ENCODE data around the gene C8G. TPM values are rescaled to one million over a fixed set of nuclear protein-coding genes. Genes with fewer than 3 reads are reported as not detected.

Gene C8G
- total RNA-seq, 1 experiment from 2014 or later, result 2.9 TPM

DNA sequence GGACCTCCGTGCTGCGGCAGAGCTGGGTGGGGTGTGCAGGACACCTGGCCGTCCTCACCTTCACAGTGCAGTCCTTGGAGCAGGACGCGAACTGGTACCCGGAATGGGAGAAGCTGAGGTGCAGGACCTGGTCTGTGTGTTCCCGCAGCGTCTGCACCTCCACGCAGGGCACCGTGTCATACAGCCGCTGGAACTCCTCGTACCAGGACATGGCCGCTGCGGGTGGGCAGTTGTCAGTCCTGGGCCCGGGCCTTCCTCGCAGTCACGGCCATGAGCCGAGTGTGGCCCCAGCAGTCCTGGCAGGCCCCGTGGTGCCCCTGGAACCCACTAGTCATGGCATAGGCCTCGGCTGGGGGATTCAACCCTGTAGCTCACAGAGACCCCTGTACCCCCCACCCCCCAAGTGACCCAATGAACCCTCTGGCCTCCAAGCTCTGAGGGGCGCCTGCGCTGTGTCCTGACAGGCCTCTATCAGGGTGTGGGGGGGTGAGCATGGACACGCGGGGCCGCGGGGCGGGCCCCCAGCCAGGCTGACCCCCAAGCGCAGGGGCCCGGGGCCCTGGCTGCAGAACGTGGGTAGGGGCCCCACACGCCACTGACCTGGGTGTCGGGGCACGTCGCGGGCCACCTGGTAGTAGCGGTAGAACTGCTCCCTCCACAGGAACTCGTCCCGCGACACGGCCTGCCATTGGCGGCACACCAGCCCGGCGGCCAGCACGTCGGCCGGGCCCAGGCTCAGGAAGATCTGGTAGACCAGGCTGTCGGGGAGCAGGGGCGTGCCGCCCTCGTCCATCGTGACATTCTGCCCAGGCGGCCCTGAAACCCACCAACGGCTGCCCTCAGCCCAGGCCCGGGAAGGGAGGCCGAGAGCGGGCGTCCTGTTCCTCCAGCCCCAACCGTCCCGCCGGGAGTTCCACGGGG lies 1.5 kb upstream of the C8G start:
- no TSS peak for BruUV-seq (replicated peaks)
- Histone ChIP-seq H3K4me1 (ENCODE audit: control insufficient read depth, insufficient read depth, low read length) (peaks cover 27% of the 10 kb centered on the region), H3K27me3 (ENCODE audit: control insufficient read depth, insufficient read depth, low read length) (no peaks in the 10 kb centered on the region), H3K4me3 (ENCODE audit: low read depth in 2 of 2, low read length in 2 of 2) (peak overlapping the region; percentile 64), H3K9me3 (ENCODE audit: control insufficient read depth, insufficient read depth, low read depth, low read length) (no peaks in the 10 kb centered on the region), H3K27ac (ENCODE audit: low read length) (peak overlapping the region; percentile 75), H3K36me3 (ENCODE audit: control insufficient read depth, insufficient read depth, low read length) (peaks cover 7% of the 10 kb centered on the region; the same call in 1 of the 2 replicates)
- POLR2A ChIA-PET, result no interaction called here
- intact Hi-C loops (cut with micrococcal nuclease; ENCODE audit: unreplicated experiment) (loop anchor here (10.0 kb wide), 1 partner anchor 91 kb away; the partner anchor contains the start of gene FUT7), in situ Hi-C loops (cut with HindIII; ENCODE audit: low pct_unique_long_range_greater_than_20kb, low sequenced_read_pairs) (no loop called here)
- DNase-seq (ENCODE audit: low read depth, low spot score), result no peak
- TF ChIP-seq SIN3A (IDR thresholded peaks at IDR 0.05; ENCODE audit: borderline replicate concordance, insufficient read depth, low read depth, low read length) (no peak), TCF7L2 (IDR thresholded peaks at IDR 0.05; ENCODE audit: low read depth, low read length) (no peak), POLR2AphosphoS5 (IDR thresholded peaks at IDR 0.05; ENCODE audit: low read depth, low read length) (0 out of 2 replicates have a peak, but pooled peaks have one; percentile 30)
- TF ChIP-seq, protein P1, sequence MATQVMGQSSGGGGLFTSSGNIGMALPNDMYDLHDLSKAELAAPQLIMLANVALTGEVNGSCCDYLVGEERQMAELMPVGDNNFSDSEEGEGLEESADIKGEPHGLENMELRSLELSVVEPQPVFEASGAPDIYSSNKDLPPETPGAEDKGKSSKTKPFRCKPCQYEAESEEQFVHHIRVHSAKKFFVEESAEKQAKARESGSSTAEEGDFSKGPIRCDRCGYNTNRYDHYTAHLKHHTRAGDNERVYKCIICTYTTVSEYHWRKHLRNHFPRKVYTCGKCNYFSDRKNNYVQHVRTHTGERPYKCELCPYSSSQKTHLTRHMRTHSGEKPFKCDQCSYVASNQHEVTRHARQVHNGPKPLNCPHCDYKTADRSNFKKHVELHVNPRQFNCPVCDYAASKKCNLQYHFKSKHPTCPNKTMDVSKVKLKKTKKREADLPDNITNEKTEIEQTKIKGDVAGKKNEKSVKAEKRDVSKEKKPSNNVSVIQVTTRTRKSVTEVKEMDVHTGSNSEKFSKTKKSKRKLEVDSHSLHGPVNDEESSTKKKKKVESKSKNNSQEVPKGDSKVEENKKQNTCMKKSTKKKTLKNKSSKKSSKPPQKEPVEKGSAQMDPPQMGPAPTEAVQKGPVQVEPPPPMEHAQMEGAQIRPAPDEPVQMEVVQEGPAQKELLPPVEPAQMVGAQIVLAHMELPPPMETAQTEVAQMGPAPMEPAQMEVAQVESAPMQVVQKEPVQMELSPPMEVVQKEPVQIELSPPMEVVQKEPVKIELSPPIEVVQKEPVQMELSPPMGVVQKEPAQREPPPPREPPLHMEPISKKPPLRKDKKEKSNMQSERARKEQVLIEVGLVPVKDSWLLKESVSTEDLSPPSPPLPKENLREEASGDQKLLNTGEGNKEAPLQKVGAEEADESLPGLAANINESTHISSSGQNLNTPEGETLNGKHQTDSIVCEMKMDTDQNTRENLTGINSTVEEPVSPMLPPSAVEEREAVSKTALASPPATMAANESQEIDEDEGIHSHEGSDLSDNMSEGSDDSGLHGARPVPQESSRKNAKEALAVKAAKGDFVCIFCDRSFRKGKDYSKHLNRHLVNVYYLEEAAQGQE (IDR thresholded peaks at IDR 0.05; ENCODE audit: insufficient read depth in 1 of 2, low read depth in 2 of 2, low read length in 1 of 2), result 0 out of 4 replicates have a peak, but pooled peaks of 1 of the 2 experiments have one; percentile 2
- TF ChIP-seq, protein P2, sequence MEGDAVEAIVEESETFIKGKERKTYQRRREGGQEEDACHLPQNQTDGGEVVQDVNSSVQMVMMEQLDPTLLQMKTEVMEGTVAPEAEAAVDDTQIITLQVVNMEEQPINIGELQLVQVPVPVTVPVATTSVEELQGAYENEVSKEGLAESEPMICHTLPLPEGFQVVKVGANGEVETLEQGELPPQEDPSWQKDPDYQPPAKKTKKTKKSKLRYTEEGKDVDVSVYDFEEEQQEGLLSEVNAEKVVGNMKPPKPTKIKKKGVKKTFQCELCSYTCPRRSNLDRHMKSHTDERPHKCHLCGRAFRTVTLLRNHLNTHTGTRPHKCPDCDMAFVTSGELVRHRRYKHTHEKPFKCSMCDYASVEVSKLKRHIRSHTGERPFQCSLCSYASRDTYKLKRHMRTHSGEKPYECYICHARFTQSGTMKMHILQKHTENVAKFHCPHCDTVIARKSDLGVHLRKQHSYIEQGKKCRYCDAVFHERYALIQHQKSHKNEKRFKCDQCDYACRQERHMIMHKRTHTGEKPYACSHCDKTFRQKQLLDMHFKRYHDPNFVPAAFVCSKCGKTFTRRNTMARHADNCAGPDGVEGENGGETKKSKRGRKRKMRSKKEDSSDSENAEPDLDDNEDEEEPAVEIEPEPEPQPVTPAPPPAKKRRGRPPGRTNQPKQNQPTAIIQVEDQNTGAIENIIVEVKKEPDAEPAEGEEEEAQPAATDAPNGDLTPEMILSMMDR (IDR thresholded peaks at IDR 0.05), result no peak
- CTCF ChIA-PET, result no interaction called here
- ATAC-seq, result peak; percentile 29

DNA sequence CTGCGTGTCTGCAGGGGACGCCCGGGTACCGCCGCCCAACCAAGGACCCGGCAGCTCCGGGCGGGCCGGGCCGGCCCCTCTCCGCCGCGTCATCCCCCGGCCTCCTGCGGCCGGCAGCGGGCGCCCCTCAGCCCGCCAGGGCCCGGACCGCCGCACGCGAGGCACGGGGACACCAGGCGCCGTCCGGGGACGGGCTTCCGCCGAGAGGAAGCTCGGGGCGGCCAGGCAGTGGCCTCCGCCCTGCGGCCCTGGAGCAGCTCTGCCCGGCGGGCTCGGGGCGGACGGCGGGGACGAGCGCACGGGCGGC lies 878 bp upstream of the C8G start:
- TF ChIP-seq, protein P2 (IDR thresholded peaks at IDR 0.05), result no peak
- no peak for TF ChIP-seq TCF7L2 (IDR thresholded peaks at IDR 0.05; ENCODE audit: low read depth, low read length)
- no peak for TF ChIP-seq POLR2AphosphoS5 (IDR thresholded peaks at IDR 0.05; ENCODE audit: low read depth, low read length)
- TF ChIP-seq, protein P1 (IDR thresholded peaks at IDR 0.05; ENCODE audit: insufficient read depth in 1 of 2, low read depth in 2 of 2, low read length in 1 of 2), result no peak
- TF ChIP-seq SIN3A (IDR thresholded peaks at IDR 0.05; ENCODE audit: borderline replicate concordance, insufficient read depth, low read depth, low read length), result no peak
- peaks cover 7% of the 10 kb centered on the region; the same call in 1 of the 2 replicates for H3K36me3 ChIP-seq (ENCODE audit: control insufficient read depth, insufficient read depth, low read length)
- ATAC-seq (peak; percentile 49), DNase-seq (ENCODE audit: low read depth, low spot score) (no peak)
- intact Hi-C loops (cut with micrococcal nuclease; ENCODE audit: unreplicated experiment), result loop anchor here (10.0 kb wide), 1 partner anchor 91 kb away; the partner anchor contains the start of gene FUT7
- in situ Hi-C loops (cut with HindIII; ENCODE audit: low pct_unique_long_range_greater_than_20kb, low sequenced_read_pairs), result no loop called here
- CTCF ChIA-PET, result no interaction called here
- H3K4me1 ChIP-seq (ENCODE audit: control insufficient read depth, insufficient read depth, low read length), result peaks cover 27% of the 10 kb centered on the region
- H3K9me3 ChIP-seq (ENCODE audit: control insufficient read depth, insufficient read depth, low read depth, low read length), result no peaks in the 10 kb centered on the region
- POLR2A ChIA-PET, result no interaction called here
- H3K27ac ChIP-seq (ENCODE audit: low read length), result peak overlapping the region; percentile 75
- H3K4me3 ChIP-seq (ENCODE audit: low read depth in 2 of 2, low read length in 2 of 2), result peak overlapping the region; percentile 64
- H3K27me3 ChIP-seq (ENCODE audit: control insufficient read depth, insufficient read depth, low read length), result no peaks in the 10 kb centered on the region
- no TSS peak for BruUV-seq (replicated peaks)
